Metanephros (tissue), 1 donor: ENCODE results near the gene TRPM4. TPM values are rescaled to one million over a fixed set of nuclear protein-coding genes. Genes with fewer than 3 reads are reported as not detected.

Experiments used
- total RNA-seq: library from RNA; depleted of rRNA; stranded (reverse); fragments of >200 nt; gene quantifications from one replicate; pipeline ENCODE4 v1.2.3, GENCODE V29; 2014

The TRPM4 gene
- total RNA-seq: 39.2 TPM

DNA sequence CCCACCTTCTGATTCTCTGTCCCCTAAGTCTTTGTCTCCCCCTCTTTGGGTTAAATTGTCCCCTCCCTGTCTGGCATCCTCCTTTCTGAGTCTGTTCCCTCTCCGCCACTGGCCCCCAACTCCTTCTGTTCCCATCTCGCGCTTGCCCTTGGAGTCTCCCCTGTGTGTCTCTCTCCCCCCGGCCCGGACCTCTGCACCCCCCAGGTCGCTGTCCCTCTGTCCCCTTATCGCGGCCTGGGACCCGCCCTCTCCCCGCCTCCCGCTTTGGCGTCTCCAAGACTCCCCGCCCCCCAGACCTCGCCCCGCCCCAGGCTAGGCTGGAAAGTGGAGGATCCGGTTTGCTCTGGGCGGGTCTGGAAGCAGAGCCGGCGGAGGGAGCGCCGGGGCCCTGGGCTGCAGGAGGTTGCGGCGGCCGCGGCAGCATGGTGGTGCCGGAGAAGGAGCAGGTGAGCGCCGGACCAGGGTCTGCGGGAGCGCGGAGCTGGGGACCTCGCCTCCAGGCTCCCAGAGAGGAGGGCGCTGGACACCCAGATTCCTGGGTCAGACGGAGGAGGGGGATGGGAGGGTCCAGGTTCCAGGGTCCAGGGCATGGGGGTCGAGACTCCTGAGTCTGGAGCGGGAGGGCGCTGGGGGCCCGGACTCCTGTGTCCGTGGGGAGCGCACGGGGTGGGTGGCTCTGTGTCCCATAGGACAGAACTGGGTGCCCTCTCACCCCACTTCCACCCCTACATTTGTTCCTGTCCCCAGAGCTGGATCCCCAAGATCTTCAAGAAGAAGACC is at the start of gene TRPM4:
TSS of gene TRPM4 (plus strand) at position 348 of the 780 bp plus-strand sequence. CDS start at position 423, 75 bp downstream.

DNA sequence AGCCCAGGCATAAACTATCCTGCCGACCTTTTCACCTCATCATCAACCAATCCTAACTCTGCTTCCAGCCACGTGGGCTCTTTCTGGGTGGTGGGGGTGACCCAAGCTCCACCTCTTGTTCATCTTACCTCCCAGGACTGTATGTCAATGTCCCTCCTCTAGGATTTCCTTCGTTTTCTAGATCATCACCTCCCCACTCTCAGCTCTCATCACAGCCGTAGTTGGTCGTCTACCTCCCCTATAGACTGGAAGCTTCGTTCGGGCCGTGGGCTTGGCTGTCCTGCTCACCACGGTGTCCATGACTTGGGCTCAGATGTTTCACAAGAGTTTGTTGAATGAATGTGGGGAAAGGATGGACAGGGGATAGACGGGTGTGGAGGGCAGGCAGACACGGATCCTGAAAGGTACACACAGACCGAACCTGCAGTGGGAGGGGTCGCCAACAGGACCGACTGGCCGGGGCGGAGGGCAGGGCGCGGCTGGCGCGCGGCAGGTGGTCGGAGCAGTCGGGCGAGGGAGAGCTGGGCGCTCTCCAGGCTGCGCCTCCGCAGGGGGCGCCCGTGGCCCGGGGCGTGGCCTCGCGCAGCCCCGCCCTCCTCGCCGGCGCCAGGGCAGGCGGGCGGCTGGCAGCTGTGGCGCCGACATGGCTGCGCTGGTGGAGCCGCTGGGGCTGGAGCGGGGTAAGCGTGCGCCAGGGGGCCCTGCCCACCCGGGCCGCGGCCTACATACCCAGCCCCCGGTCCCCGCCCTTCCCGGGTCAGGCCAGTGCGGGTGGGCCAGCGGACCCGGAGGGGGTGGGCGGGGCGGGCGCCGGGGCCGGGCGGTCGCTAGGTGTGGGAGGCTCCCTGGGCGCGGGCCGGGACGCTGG is 43.6 kb upstream of the TRPM4 start, which contains the start of gene LIN7B:
TSS of gene LIN7B (plus strand) at position 609 of the 868 bp plus-strand sequence. CDS start at position 644, 35 bp downstream.

GRCh38 chr19:49118565-49119410 is 38.8 kb upstream of the TRPM4 start, which contains the start of gene C19orf73:
C19orf73 (minus strand) TSS chr19:49119143; CDS start chr19:49119022, 121 bp downstream.

DNA sequence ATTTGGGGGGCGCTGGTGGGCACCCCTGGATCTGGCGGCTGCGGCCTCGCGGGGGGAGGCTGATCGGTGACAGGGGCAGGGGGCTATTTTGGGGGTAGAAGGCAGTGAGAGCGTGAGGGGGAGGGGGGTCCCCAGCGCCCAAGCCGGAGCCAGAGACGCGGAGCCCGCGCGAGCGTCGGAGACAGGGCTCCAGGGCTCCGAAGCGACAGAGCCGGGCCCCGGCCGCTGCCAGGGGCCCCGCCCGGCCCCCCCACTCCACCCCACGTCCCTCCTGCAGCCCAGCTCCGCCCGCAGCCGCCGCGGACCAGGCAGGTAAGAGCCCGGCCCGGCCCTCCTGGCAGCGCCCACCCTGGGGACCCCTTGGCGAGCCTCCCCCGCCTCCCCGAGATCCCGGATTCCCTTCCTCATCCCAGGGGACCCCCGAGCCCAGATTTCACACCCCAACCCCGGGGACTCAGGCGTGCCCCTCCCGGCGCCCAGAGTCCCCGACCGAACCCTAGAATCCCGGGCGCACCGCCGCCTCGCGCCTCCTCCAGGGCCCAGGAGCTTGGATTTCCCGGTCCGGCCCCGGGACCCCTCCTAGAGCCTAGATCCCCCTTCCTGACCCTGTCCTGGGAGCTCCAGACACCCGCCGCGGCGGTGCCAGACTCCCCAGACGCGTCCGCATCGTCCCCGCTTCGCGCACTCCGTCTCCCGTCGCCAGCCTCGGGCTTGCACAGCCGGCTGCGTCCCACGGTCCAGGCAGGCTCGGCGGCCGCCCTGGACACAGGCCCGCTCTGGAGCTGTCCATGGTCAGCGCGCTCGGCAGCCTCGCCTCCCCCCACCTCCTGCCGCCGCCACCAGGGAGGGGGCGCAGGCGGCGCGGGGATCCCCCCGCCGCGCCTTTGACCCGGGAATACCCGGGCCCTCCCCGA is 37.9 kb upstream of the TRPM4 start, which contains the start of gene PPFIA3:
TSS of gene PPFIA3 (plus strand) at position 134 of the 914 bp plus-strand sequence. CDS start 8,330 bp downstream, outside the sequence.

DNA sequence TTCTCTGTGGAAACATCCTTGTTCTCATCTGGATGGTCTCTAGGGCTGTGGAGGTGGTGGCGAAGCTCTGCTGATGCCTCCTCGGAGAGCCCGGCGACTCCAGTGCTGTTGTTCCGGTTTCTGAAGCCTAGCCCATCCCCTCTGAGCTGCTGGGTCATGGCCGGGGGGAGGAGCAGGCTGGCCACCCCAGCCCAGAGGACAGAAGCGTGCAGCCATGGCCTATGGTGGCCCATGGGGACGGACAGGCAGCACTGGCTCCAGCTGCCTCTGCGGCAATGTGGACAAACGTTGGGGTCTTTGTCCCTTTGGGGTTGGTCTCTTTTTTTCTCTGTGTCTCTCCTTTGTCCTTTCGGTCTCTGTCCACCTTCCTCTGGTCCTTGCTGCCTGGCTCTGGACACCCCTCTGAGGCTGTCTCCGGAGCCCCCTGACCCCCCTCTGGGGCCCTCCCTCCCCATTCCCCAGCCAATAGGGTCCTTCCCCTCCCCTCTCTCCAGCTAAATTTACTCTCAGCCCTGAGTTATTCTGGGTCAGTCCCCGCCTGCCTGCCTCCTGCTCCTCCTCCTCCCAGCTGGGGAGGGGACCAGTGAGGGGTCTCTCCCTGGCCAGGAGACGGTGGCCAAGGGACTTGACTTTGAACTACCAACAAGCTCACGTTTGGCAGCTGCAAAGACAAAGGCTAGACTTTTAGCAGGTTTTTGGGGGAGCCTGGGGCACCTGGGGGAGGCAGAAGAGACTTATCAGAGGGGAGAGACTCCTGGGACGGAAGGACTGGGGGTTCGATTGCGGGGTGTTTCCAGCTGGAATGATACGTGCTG is 2.4 kb upstream of the TRPM4 start, which contains the start of gene HRC:
TSS of gene HRC (minus strand) at position 392 of the 815 bp plus-strand sequence. CDS start at position 233, 159 bp downstream.

Other genes with a start within 250 kb of the TRPM4 start
- 1.4 TPM for gene DHDH, start 224.1 kb upstream of the TRPM4 start, total RNA-seq
- 30.8 TPM for gene BAX, start 202.9 kb upstream of the TRPM4 start, total RNA-seq
- 1,684 TPM for gene FTL, start 192.5 kb upstream of the TRPM4 start, total RNA-seq
- 51.8 TPM for gene GYS1, start 164.5 kb upstream of the TRPM4 start, total RNA-seq
- 105 TPM for gene RUVBL2, start 163.9 kb upstream of the TRPM4 start, total RNA-seq
- gene LHB, start 140.7 kb upstream of the TRPM4 start, total RNA-seq: 1.1 TPM
- not detected for gene CGB3, start 133.5 kb upstream of the TRPM4 start, total RNA-seq
- gene CGB2, start 125.9 kb upstream of the TRPM4 start, total RNA-seq: not detected
- not detected for gene CGB1, start 120.9 kb upstream of the TRPM4 start, total RNA-seq
- not detected for gene CGB5, start 113.9 kb upstream of the TRPM4 start, total RNA-seq
- gene CGB8, start 108.7 kb upstream of the TRPM4 start, total RNA-seq: not detected
- 1.3 TPM for gene CGB7, start 100.0 kb upstream of the TRPM4 start, total RNA-seq
- gene NTF4, start 93.0 kb upstream of the TRPM4 start, total RNA-seq: 5.4 TPM
- gene KCNA7, start 85.1 kb upstream of the TRPM4 start, total RNA-seq: 2.3 TPM
- 266 TPM for gene SNRNP70, start 72.3 kb upstream of the TRPM4 start, total RNA-seq
- gene LIN7B, start 43.4 kb upstream of the TRPM4 start, total RNA-seq: 8.0 TPM
- not detected for gene C19orf73, start 38.6 kb upstream of the TRPM4 start, total RNA-seq
- gene PPFIA3, start 38.2 kb upstream of the TRPM4 start, total RNA-seq: 6.9 TPM
- 28.8 TPM for gene HRC, start 2.4 kb upstream of the TRPM4 start, total RNA-seq
- gene SLC6A16, start 167.4 kb downstream of the TRPM4 start, total RNA-seq: 3.2 TPM
- gene CD37, start 177.6 kb downstream of the TRPM4 start, total RNA-seq: 16.5 TPM
- 49.9 TPM for gene TEAD2, start 204.6 kb downstream of the TRPM4 start, total RNA-seq
- gene DKKL1, start 206.1 kb downstream of the TRPM4 start, total RNA-seq: 1.5 TPM
- gene KASH5, start 230.5 kb downstream of the TRPM4 start, total RNA-seq: not detected